AG09309 (cell line): Measurements from ENCODE around the gene COPS2.
"Not testable (repeated sequence)": the region's sequence is repeated elsewhere in the genome, so short reads cannot be mapped to it uniquely, and the experiment has no call there.

Experiments used
- DNase-seq: peaks from one replicate; pipeline ENCODE4 v3.0.0-alpha.2; 2010; ENCODE audit warnings: low read depth
- H3K4me3 ChIP-seq: 2 replicates; pipeline ENCODE4 v1.5.1; 2011; ENCODE audit warnings: mild to moderate bottlenecking, low read depth, low read length, moderate library complexity; ENCODE audit not compliant: control insufficient read depth
- TF ChIP-seq, protein P1 (sequence below): IDR thresholded peaks from 2 replicates; pipeline ENCODE4 v1.5.1; 2011; ENCODE audit warnings: mild to moderate bottlenecking, low read depth, low read length, inconsistent platforms; ENCODE audit not compliant: insufficient read depth, control insufficient read depth; ENCODE audit errors: missing control alignments

COPS2 gene

GRCh38 chr15:49178497-49178896 lies 23.1 kb upstream of the COPS2 start:
- TF ChIP-seq, protein P1, sequence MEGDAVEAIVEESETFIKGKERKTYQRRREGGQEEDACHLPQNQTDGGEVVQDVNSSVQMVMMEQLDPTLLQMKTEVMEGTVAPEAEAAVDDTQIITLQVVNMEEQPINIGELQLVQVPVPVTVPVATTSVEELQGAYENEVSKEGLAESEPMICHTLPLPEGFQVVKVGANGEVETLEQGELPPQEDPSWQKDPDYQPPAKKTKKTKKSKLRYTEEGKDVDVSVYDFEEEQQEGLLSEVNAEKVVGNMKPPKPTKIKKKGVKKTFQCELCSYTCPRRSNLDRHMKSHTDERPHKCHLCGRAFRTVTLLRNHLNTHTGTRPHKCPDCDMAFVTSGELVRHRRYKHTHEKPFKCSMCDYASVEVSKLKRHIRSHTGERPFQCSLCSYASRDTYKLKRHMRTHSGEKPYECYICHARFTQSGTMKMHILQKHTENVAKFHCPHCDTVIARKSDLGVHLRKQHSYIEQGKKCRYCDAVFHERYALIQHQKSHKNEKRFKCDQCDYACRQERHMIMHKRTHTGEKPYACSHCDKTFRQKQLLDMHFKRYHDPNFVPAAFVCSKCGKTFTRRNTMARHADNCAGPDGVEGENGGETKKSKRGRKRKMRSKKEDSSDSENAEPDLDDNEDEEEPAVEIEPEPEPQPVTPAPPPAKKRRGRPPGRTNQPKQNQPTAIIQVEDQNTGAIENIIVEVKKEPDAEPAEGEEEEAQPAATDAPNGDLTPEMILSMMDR = no peak
- no peak overlapping the region for H3K4me3 ChIP-seq
- DNase-seq = no peak

GRCh38 chr15:49175582-49176397 lies 20.4 kb upstream of the COPS2 start:
- not testable (repeated sequence) for DNase-seq, H3K4me3 ChIP-seq

GRCh38 chr15:49174902-49175301 lies 19.5 kb upstream of the COPS2 start:
- TF ChIP-seq, protein P1 = no peak
- DNase-seq = no peak
- H3K4me3 ChIP-seq = no peak overlapping the region

- TF ChIP-seq, protein P1 = no peak
- no peak for DNase-seq
- no peak overlapping the region for H3K4me3 ChIP-seq
Measured at GRCh38 chr15:49171790-49172189, 16.4 kb upstream of the COPS2 start.

GRCh38 chr15:49169880-49170597 lies 14.6 kb upstream of the COPS2 start, which contains the start of gene GALK2:
GALK2 (plus strand) TSS chr15:49170247; CDS start chr15:49170323, 76 bp downstream.
- TF ChIP-seq, protein P1 = no peak
- DNase-seq = no peak
- H3K4me3 ChIP-seq = peak within 1 kb of the TSS; percentile 60

DNA sequence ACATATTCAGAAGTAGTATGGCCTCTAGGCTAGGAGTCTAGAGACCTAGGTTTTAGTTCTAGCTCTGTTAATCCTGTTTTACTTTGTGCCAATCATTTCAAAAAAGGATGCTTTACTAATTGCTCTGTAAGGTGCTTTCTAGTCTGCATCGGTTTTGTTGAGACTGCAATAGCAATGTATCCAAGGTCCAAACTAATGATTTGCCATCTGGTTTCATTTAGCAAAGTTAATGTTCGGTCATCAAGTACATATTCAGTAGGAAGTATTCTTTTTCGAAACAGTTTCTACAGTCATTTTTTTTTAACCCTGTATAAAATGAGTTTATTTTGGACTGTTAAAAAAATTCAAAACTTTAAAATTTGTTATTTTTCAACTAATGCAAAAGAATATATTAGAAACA lies 12.6 kb upstream of the COPS2 start:
- no peak for DNase-seq
- H3K4me3 ChIP-seq = no peak overlapping the region
- TF ChIP-seq, protein P1 = no peak

GRCh38 chr15:49164865-49165264 lies 9.5 kb upstream of the COPS2 start:
- H3K4me3 ChIP-seq = no peak overlapping the region
- TF ChIP-seq, protein P1 = no peak
- DNase-seq = no peak
